HS-5 (cell line): ENCODE data around the gene ANKRD13B.

ENCODE experiments used
- DNase-seq: peaks from one replicate; pipeline ENCODE4 v3.0.0-alpha.2; 2012; ENCODE audit warnings: low read depth

The ANKRD13B gene

GRCh38 chr17:29594519-29595090, 1.7 kb downstream of the ANKRD13B start:
- DNase-seq = no peak

- no peak for DNase-seq
Observed at GRCh38 chr17:29595107-29595942, 2.4 kb downstream of the ANKRD13B start.

DNA sequence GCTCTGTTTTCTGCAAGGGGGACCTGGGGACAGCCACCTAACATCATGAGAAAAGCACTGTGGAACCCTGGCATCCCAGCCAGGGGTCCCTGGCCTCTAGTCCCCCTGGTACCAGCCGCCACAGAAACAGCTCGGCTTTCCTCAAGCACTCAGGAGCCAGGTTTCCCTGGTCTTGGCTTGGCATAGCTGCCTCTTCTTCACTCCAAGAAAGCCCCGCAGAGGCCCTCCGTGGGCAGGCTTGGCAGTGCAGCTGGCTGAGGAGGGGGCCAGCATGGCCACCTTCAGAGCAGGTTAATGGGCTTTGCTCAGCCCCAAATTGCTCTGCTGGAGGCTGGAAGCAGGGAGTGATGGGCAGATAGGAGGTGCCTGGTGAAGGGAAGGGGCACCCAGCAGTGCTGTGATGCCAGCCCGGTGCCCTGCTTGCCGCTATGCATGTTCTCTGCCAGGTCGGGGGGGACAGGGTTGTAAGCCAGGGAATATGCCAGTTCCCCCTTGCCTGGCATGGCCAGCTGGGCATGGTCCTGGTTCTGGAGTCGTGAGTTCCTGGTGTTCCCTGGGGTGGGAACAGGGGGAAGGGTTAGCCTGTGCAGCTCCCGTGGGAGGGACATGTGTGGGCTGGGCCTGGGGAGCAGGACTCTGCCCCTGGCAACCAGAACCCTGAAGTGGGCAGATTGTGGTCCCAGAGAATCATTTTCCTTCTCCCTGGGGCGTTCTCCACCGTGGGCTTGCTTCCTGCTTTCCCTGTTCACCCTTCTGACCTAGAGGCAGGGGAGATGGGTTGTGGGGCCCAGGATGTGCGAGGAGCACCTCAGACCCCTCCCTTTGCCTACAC, 3.2 kb downstream of the ANKRD13B start:
- DNase-seq = no peak

DNA sequence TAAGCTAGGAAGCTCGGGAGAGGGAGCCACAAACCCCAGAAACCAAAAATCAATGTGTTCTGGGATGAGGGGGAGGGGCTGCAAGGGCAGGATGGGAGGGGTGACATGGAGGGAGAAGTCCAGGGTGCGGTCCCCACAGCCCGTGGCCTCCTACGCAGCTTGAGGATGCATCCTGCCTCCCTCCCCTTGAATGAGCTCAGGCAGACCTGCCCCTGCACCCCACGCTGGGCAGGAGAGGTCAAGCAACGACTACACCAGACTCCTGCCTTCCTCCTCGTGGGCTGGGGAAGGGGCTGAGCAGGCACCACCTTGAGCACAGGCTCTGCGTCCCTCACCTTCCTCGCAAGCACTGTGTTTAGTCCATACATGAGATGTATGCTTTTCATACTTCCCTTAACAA, 3.9 kb downstream of the ANKRD13B start:
- no peak for DNase-seq

DNA sequence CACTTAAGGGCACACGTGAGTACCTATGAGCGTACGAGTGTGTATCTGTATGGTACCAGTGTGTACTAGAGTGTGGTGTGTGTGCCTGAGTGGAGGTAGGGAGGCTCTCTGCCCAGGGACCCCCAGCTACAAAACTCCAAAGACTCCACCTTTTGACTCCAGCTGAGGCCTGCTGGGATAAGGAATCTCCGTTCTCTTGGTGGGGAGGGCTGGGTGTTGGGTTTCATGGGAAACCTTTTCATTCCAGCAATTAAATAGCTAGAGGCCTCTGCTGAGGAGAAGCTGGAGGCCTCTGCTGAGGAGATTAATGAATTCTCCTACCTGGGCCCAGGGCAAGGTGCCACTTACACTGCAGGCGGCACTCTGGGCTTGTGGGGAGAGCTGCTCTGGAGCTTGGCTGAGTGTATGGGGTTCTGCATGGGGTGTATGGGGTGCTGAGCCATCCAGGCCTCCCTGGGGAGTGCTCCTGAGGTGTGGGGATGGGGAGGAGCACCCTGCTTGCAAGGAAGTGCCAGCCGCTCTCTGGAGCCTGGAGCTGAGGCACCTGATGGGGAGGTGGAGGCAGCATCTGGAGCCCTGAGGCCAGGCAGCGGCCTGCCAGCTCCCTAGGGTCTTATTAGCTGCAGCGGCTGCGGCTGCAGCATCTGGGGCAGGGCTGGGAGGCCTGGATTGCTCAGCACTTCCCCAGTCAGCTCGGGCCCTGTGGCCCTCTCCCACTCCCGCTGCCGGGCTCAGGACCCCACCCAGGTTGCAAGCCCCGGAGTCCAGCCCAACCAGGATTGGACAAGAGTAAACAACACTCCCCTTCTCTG, 4.6 kb downstream of the ANKRD13B start:
- DNase-seq = no peak

DNA sequence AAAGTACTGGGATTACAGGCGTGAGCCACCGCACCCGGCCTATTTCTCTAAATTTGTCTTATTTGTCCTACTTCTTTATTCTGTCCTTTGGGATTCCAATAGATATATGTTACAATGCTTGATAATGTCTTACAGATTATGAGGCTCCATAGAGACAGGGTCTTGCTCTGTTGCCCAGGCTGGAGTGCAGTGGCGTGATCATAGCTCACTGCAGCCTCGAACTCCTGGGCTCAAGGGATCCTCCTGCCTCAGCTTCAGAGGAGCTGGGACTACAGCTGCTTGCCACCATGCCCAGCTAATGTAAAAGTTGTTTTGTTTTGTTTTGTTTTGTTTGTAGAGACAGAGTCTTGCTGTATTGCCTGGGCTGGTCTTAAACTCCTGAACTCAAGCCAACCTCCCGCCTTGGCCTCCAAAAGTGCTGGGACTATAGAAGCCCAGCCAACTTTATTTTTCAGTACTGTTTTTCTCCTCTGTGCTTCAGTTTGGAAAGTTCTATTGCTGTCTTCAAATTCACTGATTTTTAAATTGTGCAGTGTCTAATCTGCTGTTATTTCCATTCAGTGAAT, 10.3 kb downstream of the ANKRD13B start:
- DNase-seq = no peak

GRCh38 chr17:29607557-29608195, 14.7 kb downstream of the ANKRD13B start:
- no peak for DNase-seq

- no peak for DNase-seq
Observed at GRCh38 chr17:29608986-29609385, 16.1 kb downstream of the ANKRD13B start.

- DNase-seq = no peak
Observed at GRCh38 chr17:29610395-29610794, 17.5 kb downstream of the ANKRD13B start.

GRCh38 chr17:29611351-29612093, 18.6 kb downstream of the ANKRD13B start:
- DNase-seq = no peak

DNA sequence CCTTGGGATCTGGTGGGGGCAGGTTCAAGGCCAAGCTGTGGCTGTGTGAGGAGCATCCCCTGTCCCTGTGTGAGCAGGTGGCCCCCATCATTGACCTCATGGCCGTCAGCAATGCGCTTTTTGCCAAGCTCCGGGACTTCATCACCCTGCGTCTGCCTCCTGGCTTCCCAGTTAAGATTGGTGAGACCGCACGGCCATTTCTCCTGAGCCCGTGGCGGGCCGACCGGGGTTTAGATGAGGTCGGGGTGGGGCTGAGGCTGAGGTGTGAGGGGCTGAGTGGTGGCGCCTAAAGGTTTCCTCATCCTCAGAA, 19.1 kb downstream of the ANKRD13B start:
- DNase-seq = no peak

DNA sequence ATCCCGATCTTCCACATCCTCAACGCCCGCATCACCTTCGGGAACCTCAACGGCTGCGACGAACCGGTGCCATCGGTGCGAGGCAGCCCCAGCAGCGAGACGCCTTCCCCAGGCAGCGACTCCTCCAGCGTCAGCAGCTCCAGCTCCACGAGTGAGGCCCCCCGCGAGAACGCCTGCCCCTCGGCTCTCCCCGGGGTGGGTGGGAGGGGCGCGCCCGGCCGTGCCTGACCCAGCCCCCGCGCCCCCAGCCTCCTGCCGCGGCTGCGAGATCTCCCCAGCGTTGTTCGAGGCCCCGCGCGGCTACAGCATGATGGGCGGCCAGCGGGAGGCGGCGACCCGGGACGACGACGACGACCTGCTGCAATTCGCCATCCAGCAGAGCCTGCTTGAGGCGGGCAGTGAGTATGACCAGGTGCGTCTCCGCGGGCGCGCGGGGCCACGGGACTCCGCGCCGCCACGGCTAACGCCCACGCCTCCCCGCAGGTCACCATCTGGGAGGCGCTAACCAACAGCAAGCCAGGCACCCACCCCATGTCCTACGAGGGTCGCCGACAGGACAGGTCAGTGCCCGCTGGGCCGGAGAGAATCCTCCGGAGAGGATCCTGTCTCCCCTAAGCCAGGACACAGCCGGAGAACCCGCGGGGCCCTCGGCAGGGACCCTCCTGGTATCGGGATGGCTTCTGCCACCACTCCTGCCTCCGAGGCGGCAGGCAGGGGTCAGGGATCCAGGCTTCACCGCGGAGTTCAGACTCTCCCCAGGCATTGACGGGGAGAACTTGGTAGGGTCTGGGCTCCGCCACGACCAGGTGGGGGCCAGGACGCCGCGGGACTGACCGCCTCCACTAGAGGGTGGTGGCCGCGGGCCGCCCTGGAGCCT, 19.7 kb downstream of the ANKRD13B start:
- no peak for DNase-seq

DNA sequence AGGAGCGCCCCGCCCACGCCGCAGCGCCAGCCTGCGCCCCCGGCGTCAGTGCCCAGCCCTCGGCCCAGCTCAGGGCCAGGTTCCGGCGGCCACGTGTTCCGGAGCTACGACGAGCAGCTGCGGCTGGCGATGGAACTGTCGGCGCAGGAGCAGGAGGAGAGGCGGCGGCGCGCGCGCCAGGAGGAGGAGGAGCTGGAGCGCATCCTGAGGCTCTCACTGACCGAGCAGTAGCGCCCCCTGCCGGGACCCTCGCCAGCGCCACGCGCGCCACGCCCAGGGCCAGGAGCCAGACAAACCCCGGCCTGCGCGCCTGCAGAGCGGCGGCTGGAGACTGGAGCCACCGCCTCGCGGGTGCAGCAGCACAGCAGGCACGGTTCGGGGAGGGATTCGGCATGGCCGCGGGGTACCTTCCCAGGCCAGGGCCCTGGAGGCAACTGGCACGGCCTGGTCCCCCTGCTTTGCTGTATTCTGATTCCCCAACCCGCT, 20.5 kb downstream of the ANKRD13B start:
- DNase-seq = no peak

- DNase-seq = no peak
Observed at GRCh38 chr17:29613856-29614255, 20.9 kb downstream of the ANKRD13B start.

GRCh38 chr17:29614349-29615047, 21.6 kb downstream of the ANKRD13B start:
- no peak for DNase-seq

DNA sequence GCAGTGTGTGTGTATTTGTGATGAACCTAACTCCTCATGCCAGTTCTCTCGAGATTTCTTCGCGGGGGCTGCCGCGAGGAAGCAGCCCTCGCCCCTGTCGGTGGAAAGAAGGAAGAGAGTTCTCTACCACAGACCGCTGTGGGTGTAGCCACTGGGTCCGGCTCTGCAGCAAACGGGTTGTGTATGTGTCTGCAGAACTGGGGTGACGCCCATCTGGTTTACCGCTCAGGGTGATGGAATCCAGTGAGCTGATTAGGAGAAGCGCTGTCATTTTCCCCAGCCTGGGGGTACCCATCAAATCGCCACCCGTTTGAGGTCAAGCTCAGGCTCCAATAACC, 22.1 kb downstream of the ANKRD13B start:
- DNase-seq = no peak

DNA sequence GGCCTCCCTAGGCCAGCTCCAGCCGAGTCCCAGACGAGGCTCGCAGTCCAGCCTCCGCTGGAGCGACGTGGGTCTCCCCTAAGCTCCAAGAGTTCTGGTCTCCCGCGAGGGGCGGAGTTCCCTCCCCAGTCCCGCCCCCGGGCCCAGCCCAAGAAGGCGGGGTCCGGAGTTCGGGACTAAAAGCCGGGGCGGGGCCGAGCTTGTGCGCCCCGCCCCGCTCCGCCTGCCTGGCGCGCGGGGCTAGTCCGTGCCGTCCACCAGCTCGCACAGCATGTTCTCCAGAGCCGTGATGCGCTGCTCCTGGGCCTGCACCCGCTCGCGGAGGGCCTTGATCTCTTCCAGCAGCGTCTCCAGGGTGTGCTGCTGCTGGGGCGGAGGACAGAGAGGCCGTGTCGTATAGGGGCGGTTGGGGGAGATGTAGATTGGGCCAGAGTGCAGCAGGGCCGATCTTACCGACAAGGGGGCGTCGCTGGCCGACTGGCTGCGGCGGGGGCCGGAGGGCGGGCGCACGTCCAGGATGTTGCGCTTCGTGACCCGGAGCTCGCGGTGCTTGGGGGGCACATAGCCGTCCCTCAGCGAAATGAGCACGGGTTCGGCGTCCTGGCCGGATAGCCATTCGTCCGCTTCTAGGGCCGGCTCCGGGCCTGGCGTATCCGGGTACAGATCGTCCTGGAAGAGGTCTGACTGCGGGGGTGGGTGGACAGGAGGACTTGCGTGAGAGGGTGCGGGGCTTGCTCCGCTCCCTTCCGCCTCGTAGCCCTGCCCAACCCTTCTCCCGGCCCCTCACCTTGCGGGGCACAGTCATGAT, 22.8 kb downstream of the ANKRD13B start:
- DNase-seq = no peak
